Measurements from ENCODE around the gene SH2D5. TPM values are rescaled to one million over a fixed set of nuclear protein-coding genes. Genes with fewer than 3 reads are reported as not detected.

Gene SH2D5
- total and polyA plus RNA-seq, 2 donors (not counting 3 experiments of a cell fraction or from before 2014, with no cell fraction given), result 0.23 to 1.0 TPM

- Histone ChIP-seq H3K36me3 (ENCODE audit: control insufficient read depth in 2 of 2, extremely low read depth in 1 of 2, insufficient read depth in 2 of 2, low read length in 2 of 2) (no peaks in the 10 kb centered on the region), H3K9ac (replicated peaks; ENCODE audit: extremely low read depth, insufficient read depth, low read length) (no peak overlapping the region), H3K4me2 (ENCODE audit: insufficient read depth, low read length) (no peak overlapping the region), H3K79me2 (ENCODE audit: control insufficient read depth, insufficient read depth, low read length) (no peaks in the 10 kb centered on the region), H3K9me3 (replicated peaks; ENCODE audit: control insufficient read depth, insufficient read depth, low read length) (no peaks in the 10 kb centered on the region), H3K27ac (ENCODE audit: insufficient read depth, low read depth, low read length) (no peak overlapping the region), H3K9me1 (replicated peaks; ENCODE audit: control insufficient read depth, extremely low read depth, insufficient read depth, low read length) (no peaks in the 10 kb centered on the region), H3K4me3 (replicated peaks in 1 of 3; ENCODE audit: insufficient read depth in 1 of 3, low read depth in 1 of 3, low read length in 3 of 3) (no peak overlapping the region), H3K27me3 (ENCODE audit: control insufficient read depth in 2 of 2, insufficient read depth in 2 of 2, low read length in 2 of 2) (peaks cover 0 to 4% of the 10 kb centered on the region in 2 experiments), H4K20me1 (replicated peaks; ENCODE audit: control insufficient read depth, extremely low read depth, insufficient read depth, low read length) (no peaks in the 10 kb centered on the region), H3K4me1 (ENCODE audit: control insufficient read depth, extremely low read depth, insufficient read depth, low read length) (peaks cover 6% of the 10 kb centered on the region), H2AFZ (ENCODE audit: low read depth, low read length) (no peak overlapping the region)
- DNase-seq (ENCODE audit: low read depth, low spot score), result no peak
- FAIRE-seq, result no peak
- ChIA-PET CTCF (no interaction called here), POLR2A (no interaction called here)
- dilution Hi-C loops (cut with MboI; ENCODE audit: extremely low pct_ligation_motif_present, low sequenced_read_pairs) (no loop called here), intact Hi-C loops (cut with micrococcal nuclease) (no loop called here)
- TF ChIP-seq, protein P1, sequence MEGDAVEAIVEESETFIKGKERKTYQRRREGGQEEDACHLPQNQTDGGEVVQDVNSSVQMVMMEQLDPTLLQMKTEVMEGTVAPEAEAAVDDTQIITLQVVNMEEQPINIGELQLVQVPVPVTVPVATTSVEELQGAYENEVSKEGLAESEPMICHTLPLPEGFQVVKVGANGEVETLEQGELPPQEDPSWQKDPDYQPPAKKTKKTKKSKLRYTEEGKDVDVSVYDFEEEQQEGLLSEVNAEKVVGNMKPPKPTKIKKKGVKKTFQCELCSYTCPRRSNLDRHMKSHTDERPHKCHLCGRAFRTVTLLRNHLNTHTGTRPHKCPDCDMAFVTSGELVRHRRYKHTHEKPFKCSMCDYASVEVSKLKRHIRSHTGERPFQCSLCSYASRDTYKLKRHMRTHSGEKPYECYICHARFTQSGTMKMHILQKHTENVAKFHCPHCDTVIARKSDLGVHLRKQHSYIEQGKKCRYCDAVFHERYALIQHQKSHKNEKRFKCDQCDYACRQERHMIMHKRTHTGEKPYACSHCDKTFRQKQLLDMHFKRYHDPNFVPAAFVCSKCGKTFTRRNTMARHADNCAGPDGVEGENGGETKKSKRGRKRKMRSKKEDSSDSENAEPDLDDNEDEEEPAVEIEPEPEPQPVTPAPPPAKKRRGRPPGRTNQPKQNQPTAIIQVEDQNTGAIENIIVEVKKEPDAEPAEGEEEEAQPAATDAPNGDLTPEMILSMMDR (IDR thresholded peaks at IDR 0.05; ENCODE audit: extremely low read depth in 1 of 2, insufficient read depth in 1 of 2, low read depth in 1 of 2, low read length in 2 of 2), result no peak
- TF ChIP-seq POLR2A (IDR thresholded peaks at IDR 0.05; ENCODE audit: low read depth, low read length) (no peak), MAX (IDR thresholded peaks at IDR 0.05; ENCODE audit: insufficient read depth, insufficient read length) (no peak), JUN (IDR thresholded peaks at IDR 0.05; ENCODE audit: borderline replicate concordance, insufficient read depth, insufficient read length, low read depth) (no peak), POLR2AphosphoS5 (IDR thresholded peaks at IDR 0.05; ENCODE audit: insufficient read depth, low read depth, low read length) (no peak), MYC (IDR thresholded peaks at IDR 0.05; ENCODE audit: low read depth, low read length) (no peak), FOS (IDR thresholded peaks at IDR 0.05; ENCODE audit: borderline replicate concordance, insufficient read depth, low read length) (no peak), EZH2 (IDR thresholded peaks at IDR 0.05; ENCODE audit: borderline replicate concordance, low read depth, low read length, severe bottlenecking) (no peak), GATA2 (IDR thresholded peaks at IDR 0.05; ENCODE audit: insufficient read depth, insufficient read length, low read depth, low read length) (no peak)
- BruUV-seq (replicated peaks), result no TSS peak
Measured at GRCh38 chr1:20680269-20680668, 52.2 kb downstream of the SH2D5 start.

All from endothelial cell of umbilical vein (primary cell).